Measurements from ENCODE around the gene PVALEF.

DNA sequence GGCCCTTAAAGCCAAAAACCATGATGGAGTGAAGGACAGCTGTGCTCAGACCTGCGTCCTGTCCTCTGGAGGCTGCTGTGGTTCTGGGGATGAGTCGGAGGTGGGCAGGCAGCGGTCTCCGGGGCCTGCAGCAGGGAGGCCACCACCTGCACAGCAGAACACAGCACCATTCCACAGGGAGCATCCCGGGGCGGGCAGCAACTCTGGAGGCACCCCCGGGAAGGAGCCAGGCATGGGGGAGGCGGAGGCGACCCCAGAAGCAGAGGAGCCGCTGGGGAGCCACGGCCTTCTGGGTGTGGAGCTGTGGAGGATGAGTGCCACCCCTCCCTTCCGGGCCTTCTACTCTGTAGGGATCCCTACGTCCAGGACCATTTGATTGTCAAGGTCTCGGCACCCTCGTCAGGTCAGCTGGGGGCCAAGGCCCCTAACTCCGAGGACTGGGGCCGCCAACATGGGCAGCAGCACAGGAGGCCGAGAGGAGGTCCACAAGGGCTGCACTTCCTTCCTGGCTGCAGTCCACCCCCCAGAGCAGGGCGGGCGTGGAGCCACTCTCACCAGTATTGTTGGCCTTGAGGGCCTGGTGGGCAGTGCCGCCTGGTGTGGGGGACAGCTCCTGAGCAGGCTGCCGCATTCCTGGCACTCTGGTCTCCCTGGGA, 33.6 kb downstream of the PVALEF start:
- TF ChIP-seq CTCF (IDR thresholded peaks at IDR 0.05): no peak
- no peak for TF ChIP-seq POLR2A (IDR thresholded peaks at IDR 0.05)
